ENCODE data around the gene CHD5.

- TF ChIP-seq CTCF (IDR thresholded peaks at IDR 0.05) (no peak), POLR2A (IDR thresholded peaks at IDR 0.05) (no peak)
These were observed 17.3 kb downstream of the CHD5 start for GRCh38 chr1:6162773-6163172.
